MCF 10A (cell line): ENCODE results near the gene PPP1R12A. TPM values are rescaled to one million over a fixed set of nuclear protein-coding genes. Genes with fewer than 3 reads are reported as not detected.
A peak's percentile ranks its signal among the peaks of the same experiment; 100 is the strongest.

Source experiments
- BruUV-seq: library from RNA; stranded (reverse); fragments of 400-500 nt; replicated peaks from 2 replicates; lab custom pipeline; 2021; lab: Mats Ljungman, UMichigan
- CTCF ChIA-PET: fragments of 300-600 bp; sonication (Branson Sonifier 250); formaldehyde crosslinking; extraction: SDS; loops from one replicate; lab custom pipeline; 2021; ENCODE audit warnings: antibody characterized with exemption, inconsistent platforms; lab: Yijun Ruan, JAX
- POLR2A ChIA-PET: fragments of 300-600, 350-650 bp; sonication (Branson Sonifier 250); formaldehyde crosslinking; extraction: SDS; loops from one replicate; lab custom pipeline; 2020; ENCODE audit warnings: antibody characterized with exemption, inconsistent platforms; lab: Yijun Ruan, JAX
- DNase-seq: peaks from one replicate; pipeline ENCODE4 v3.0.0-alpha.2; 2018; ENCODE audit not compliant: unreplicated experiment
- H3K27ac Mint-ChIP-seq: one replicate; pipeline ENCODE4 v1.8.0; 2022; ENCODE audit warnings: mild to moderate bottlenecking, low read depth, mixed read lengths; ENCODE audit not compliant: unreplicated experiment
- H3K27me3 Mint-ChIP-seq: one replicate; pipeline ENCODE4 v1.8.0; 2022; ENCODE audit warnings: mixed read lengths; ENCODE audit not compliant: insufficient read depth, unreplicated experiment
- H3K36me3 Mint-ChIP-seq: one replicate; pipeline ENCODE4 v1.8.0; 2022; ENCODE audit warnings: mild to moderate bottlenecking, moderate library complexity, mixed read lengths; ENCODE audit not compliant: insufficient read depth, unreplicated experiment
- H3K4me1 Mint-ChIP-seq: one replicate; pipeline ENCODE4 v1.8.0; 2022; ENCODE audit warnings: mixed read lengths; ENCODE audit not compliant: insufficient read depth, unreplicated experiment
- H3K4me3 Mint-ChIP-seq: one replicate; pipeline ENCODE4 v1.8.0; 2022; ENCODE audit warnings: mild to moderate bottlenecking, moderate library complexity, mixed read lengths; ENCODE audit not compliant: unreplicated experiment
- H3K9me3 Mint-ChIP-seq: one replicate; pipeline ENCODE4 v1.8.0; 2022; ENCODE audit warnings: mixed read lengths; ENCODE audit not compliant: unreplicated experiment
- intact Hi-C: fragments of 100-400 bp; cut with micrococcal nuclease; formaldehyde crosslinking; loops from 2 replicates; pipeline ENCODE4 v1.14.1; 2022
- total RNA-seq: library from RNA; stranded (reverse); gene quantifications from 2 replicates; pipeline ENCODE4 v1.2.3, GENCODE V29; 2022
- TF ChIP-seq, protein P1 (sequence below): fragments of 200-600 bp; IDR thresholded peaks from one replicate; pipeline ENCODE4 v1.8.0; 2022; ENCODE audit warnings: antibody characterized with exemption, mild to moderate bottlenecking; ENCODE audit not compliant: unreplicated experiment

Gene PPP1R12A
- total RNA-seq, 1 experiment from 2014 or later: 78.0 TPM

DNA sequence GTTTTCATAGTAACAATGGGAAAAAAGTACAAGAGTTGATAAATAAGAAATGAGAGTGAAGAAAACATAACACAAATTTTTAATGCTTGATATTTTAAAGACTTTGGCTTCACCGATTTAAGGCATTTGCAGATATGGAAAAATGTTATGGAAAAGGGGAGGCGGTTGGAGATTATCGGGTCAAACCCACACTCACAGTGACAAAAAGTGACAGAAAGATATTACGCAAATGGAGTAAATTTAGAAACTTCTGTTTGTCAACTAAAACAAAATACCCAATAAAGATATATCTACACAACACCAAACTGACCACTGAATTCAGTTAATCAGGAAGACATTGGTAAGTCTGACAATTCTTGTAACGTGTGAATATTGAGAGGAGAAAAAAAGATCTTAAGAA is 2.5 kb downstream of the PPP1R12A start:
- BruUV-seq: no TSS peak
- H3K27ac Mint-ChIP-seq: peak overlapping the region; percentile 96
- intact Hi-C loops: loop anchor here (5.0 to 10.0 kb wide), 3 partner anchors 112 to 525 kb away; no protein-coding TSS in a partner anchor
- no peaks in the 10 kb centered on the region for H3K27me3 Mint-ChIP-seq
- DNase-seq: no peak
- H3K4me3 Mint-ChIP-seq: peak overlapping the region; percentile 92
- no peaks in the 10 kb centered on the region for H3K9me3 Mint-ChIP-seq
- H3K36me3 Mint-ChIP-seq: peaks cover 6% of the 10 kb centered on the region
- ChIA-PET POLR2A (interaction anchor here (0.7 to 2.9 kb wide), 7 partner anchors 12 to 381 kb away, joined by 3 to 13 read pairs (median 4); no protein-coding TSS in a partner anchor), CTCF (interaction anchor here (0.6 kb wide), 1 partner anchor 244 kb away, joined by 3 read pairs; no protein-coding TSS in a partner anchor)
- peaks cover 13% of the 10 kb centered on the region for H3K4me1 Mint-ChIP-seq
- TF ChIP-seq, protein P1, sequence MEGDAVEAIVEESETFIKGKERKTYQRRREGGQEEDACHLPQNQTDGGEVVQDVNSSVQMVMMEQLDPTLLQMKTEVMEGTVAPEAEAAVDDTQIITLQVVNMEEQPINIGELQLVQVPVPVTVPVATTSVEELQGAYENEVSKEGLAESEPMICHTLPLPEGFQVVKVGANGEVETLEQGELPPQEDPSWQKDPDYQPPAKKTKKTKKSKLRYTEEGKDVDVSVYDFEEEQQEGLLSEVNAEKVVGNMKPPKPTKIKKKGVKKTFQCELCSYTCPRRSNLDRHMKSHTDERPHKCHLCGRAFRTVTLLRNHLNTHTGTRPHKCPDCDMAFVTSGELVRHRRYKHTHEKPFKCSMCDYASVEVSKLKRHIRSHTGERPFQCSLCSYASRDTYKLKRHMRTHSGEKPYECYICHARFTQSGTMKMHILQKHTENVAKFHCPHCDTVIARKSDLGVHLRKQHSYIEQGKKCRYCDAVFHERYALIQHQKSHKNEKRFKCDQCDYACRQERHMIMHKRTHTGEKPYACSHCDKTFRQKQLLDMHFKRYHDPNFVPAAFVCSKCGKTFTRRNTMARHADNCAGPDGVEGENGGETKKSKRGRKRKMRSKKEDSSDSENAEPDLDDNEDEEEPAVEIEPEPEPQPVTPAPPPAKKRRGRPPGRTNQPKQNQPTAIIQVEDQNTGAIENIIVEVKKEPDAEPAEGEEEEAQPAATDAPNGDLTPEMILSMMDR: no peak

GRCh38 chr12:79929065-79929464 is 5.8 kb downstream of the PPP1R12A start:
- no peaks in the 10 kb centered on the region for H3K27me3 Mint-ChIP-seq
- ChIA-PET CTCF (interaction anchor here (1.2 kb wide), 1 partner anchor 23 kb away, joined by 4 read pairs; no protein-coding TSS in a partner anchor), POLR2A (no interaction called here)
- no peaks in the 10 kb centered on the region for H3K9me3 Mint-ChIP-seq
- no peak overlapping the region for H3K4me3 Mint-ChIP-seq
- TF ChIP-seq, protein P1: no peak
- DNase-seq: no peak
- H3K36me3 Mint-ChIP-seq: no peaks in the 10 kb centered on the region
- intact Hi-C loops: no loop called here
- peaks cover 12% of the 10 kb centered on the region for H3K4me1 Mint-ChIP-seq
- BruUV-seq: no TSS peak
- H3K27ac Mint-ChIP-seq: no peak overlapping the region

DNA sequence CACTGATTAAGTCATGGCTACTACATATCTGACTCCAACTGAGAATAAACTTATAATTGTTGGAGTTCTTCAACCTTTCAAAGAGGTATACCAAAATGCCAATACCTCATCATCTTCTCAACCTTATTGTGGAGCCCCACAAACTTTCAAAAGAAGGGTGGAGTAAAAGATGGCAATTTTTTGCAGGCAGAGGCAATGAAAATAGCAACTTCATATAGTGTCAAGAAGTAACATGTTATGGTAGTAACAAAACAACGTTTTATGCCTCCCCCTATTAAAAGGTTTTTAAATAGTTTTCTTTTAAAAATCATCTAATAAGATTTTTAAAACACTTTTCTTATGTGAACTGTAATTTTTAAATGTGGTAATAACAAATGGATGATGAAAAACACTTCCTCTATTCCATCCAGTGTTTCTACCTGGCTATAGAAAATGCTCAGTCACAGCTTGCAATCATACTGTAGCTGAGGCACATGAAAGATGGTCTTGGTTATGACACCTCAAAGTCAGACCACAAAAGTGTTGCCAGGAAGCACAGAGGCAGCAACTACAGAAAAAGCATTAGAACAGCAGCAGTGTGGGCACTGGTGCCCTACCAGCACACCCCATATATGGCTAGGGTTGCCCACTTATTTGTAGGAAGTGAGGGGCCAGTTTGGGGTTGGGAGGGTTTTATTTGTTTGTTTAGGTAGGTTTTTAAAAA is 7.0 kb downstream of the PPP1R12A start:
- Mint-ChIP-seq H3K27ac (peak overlapping the region; percentile 68), H3K4me3 (no peak overlapping the region), H3K9me3 (no peaks in the 10 kb centered on the region), H3K27me3 (no peaks in the 10 kb centered on the region), H3K36me3 (no peaks in the 10 kb centered on the region), H3K4me1 (peaks cover 12% of the 10 kb centered on the region)
- intact Hi-C loops: no loop called here
- BruUV-seq: no TSS peak
- POLR2A ChIA-PET: interaction anchor here (0.9 kb wide), 1 partner anchor 13 kb away, joined by 3 read pairs; no protein-coding TSS in a partner anchor
- DNase-seq: no peak
- CTCF ChIA-PET: interaction anchor here (0.6 to 0.9 kb wide), 3 partner anchors 47 to 191 kb away, joined by 3 to 4 read pairs (median 3); no protein-coding TSS in a partner anchor
- TF ChIP-seq, protein P1: no peak

DNA sequence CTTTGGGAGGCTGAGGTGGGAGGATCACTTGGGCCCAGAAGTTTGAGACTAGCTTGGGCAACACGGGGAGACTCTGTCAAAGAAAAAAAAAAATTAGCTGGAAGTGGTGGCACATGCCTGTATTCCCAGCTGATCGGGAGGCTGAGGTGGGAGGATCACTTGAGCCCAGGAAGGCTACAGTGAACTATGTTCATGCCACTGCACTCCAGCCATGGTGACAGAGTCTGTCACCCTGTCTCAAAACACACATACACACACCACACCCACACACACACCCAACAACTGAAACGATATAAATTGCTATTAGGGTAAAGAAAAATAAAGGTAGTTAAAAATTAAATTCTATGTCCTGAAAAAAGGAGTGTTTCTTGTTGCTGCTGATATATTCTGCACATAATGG is 7.9 kb downstream of the PPP1R12A start:
- CTCF ChIA-PET: interaction anchor here (0.6 to 0.9 kb wide), 3 partner anchors 65 to 1836 kb away, joined by 3 to 4 read pairs (median 3); no protein-coding TSS in a partner anchor
- BruUV-seq: no TSS peak
- POLR2A ChIA-PET: interaction anchor here (0.9 kb wide), 1 partner anchor 14 kb away, joined by 3 read pairs; no protein-coding TSS in a partner anchor
- Mint-ChIP-seq H3K4me3 (no peak overlapping the region), H3K36me3 (no peaks in the 10 kb centered on the region), H3K27ac (no peak overlapping the region), H3K27me3 (no peaks in the 10 kb centered on the region), H3K9me3 (no peaks in the 10 kb centered on the region), H3K4me1 (peaks cover 12% of the 10 kb centered on the region)
- DNase-seq: no peak
- intact Hi-C loops: no loop called here
- TF ChIP-seq, protein P1: no peak
